CD4-positive, alpha-beta T cell treated with Interferon gamma for 1 hour (primary cell): Measurements from ENCODE around the gene CHTF8.
A peak's percentile ranks its signal among the peaks of the same experiment; 100 is the strongest.

ENCODE experiments used
- DNase-seq: peaks from one replicate; pipeline ENCODE4 v3.0.0-alpha.2; 2020

CHTF8 gene

GRCh38 chr16:69112285-69113129, 19.9 kb downstream of the CHTF8 start:
- DNase-seq, result peak; percentile 18

GRCh38 chr16:69111876-69112230, 20.5 kb downstream of the CHTF8 start:
- DNase-seq, result no peak

- DNase-seq, result no peak
Observed at GRCh38 chr16:69111216-69111875, 21.0 kb downstream of the CHTF8 start.

DNA sequence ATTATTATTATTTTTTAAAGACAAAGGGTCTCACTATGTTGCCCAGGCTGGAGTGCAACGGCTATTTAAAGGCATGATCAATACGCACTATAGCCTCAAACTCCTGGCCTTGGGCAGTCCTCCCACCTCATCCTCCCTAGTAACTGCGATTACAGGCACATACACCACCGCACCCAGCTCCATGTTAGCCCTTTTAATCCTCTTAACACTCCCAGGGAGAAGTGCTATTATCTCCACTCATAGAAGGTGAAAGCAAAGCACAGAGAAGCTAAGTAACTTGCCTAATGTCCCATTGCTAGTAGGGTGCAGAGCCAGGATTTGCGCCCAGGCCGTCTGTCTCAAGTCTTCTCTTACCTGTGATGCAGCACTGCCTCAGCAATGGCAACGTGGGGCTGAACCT, 22.0 kb downstream of the CHTF8 start:
- no peak for DNase-seq

DNA sequence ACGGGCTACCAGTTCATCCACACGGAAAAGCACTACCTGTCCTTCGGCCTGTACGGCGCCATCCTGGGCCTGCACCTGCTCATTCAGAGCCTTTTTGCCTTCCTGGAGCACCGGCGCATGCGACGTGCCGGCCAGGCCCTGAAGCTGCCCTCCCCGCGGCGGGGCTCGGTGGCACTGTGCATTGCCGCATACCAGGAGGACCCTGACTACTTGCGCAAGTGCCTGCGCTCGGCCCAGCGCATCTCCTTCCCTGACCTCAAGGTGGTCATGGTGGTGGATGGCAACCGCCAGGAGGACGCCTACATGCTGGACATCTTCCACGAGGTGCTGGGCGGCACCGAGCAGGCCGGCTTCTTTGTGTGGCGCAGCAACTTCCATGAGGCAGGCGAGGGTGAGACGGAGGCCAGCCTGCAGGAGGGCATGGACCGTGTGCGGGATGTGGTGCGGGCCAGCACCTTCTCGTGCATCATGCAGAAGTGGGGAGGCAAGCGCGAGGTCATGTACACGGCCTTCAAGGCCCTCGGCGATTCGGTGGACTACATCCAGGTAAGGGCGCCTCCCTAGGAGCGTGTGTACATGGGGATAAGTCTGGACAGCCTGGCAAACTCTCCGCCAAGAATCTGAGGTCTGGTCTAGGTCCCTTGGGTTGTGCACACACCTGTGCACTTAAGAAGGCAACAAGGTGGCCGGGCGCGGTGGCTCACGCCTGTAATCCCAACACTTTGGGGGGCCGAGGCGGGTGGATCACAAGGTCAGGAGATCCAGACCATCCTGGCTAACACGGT, 22.7 kb downstream of the CHTF8 start:
- DNase-seq, result no peak

GRCh38 chr16:69108905-69109252, 23.5 kb downstream of the CHTF8 start:
- no peak for DNase-seq

GRCh38 chr16:69108064-69108904, 24.1 kb downstream of the CHTF8 start:
- no peak for DNase-seq

- no peak for DNase-seq
Observed at GRCh38 chr16:69107316-69107962, 24.9 kb downstream of the CHTF8 start.

DNA sequence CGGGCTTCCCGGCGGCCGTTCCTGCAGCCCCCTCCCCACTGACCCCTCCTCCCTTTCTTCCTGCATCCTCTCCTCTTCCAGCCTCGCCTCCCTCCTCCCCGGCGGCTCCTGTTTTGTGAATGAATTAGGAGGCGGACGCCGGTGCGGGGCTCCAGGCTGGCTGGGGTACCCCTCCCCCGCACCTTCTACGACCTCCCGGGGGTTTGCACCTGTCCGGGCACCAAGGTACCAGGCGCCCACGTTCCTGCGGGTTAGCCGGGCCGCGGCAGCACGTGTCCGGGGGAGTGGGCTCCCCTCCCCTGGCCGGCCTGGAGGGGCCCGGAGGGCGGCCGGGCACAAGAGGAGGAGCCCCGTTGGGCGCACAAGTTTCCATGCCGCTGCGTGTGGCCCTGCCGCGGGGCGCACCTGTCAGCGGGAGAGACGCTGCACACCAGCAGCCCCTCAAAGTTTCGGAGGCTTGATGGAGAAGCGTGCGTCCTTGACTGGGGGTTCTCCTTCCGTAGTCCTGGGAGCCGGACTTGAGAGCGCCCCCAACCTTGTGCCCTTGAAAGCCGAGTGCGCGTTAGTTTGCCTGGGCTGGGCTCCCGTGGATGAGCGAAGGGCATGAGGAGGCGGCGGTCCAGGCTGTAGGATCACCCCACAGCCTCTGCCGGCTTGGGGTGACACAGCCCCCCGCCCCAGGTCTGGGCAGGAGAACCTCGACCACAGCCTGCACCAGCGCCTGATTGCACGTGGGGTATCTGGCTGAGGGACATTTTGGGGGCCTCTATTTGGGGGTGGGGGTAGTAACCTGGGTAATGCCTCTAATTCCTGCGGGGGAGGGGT, 25.7 kb downstream of the CHTF8 start:
- no peak for DNase-seq

DNA sequence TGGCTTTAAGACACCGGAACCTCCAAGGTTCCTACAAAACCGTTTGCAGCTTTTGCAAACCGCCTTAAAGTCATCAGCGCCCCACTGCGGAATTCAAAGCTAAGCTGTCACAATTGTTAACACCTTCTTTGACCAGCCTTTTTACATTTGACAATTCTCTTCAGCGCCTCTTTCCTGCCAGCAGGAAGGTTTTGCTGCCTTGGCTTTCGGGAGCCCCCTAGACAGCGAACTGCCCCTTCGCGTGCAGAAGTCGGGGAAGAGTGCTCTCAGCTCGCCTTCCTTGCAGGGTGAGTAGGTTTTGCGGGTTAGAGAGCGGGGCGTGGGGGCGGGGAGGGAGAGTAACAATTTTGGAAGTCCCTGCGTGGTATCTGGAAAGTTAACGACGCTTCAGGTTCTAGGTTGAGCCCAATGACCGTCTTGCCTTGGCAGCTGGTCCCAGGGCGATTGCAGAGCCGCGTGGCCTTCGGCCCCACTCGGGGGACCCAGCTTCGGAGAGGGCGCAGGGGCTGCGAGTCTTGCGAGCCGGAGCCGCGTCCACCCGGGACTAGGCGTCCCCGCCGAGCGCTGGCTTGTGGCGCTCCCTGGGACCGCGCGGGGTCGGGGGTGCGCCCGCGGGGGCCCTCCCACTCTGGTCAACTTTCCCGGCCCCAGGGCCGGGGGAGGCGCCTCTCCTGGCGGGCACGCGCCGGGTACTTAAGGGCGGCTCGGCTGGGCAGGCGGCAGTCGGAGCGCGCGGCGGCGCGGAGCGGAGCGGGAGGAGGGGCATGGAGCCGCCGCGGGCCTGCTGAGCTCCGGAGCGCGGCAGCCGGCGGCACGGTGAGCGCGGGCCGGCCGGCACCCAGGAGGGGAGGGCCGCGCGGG, 26.7 kb downstream of the CHTF8 start, which contains the start of gene HAS3:
TSS of gene HAS3 (plus strand) at position 153 of the 861 bp plus-strand sequence. CDS start 3,743 bp downstream, outside the sequence.
- no peak for DNase-seq

- no peak for DNase-seq
Observed at GRCh38 chr16:69100071-69100691, 32.2 kb downstream of the CHTF8 start.

GRCh38 chr16:69095193-69095592, 37.2 kb downstream of the CHTF8 start:
- DNase-seq, result no peak

GRCh38 chr16:69094501-69094900, 37.9 kb downstream of the CHTF8 start:
- DNase-seq, result no peak

- DNase-seq, result no peak
Observed at GRCh38 chr16:69093974-69094373, 38.4 kb downstream of the CHTF8 start.

DNA sequence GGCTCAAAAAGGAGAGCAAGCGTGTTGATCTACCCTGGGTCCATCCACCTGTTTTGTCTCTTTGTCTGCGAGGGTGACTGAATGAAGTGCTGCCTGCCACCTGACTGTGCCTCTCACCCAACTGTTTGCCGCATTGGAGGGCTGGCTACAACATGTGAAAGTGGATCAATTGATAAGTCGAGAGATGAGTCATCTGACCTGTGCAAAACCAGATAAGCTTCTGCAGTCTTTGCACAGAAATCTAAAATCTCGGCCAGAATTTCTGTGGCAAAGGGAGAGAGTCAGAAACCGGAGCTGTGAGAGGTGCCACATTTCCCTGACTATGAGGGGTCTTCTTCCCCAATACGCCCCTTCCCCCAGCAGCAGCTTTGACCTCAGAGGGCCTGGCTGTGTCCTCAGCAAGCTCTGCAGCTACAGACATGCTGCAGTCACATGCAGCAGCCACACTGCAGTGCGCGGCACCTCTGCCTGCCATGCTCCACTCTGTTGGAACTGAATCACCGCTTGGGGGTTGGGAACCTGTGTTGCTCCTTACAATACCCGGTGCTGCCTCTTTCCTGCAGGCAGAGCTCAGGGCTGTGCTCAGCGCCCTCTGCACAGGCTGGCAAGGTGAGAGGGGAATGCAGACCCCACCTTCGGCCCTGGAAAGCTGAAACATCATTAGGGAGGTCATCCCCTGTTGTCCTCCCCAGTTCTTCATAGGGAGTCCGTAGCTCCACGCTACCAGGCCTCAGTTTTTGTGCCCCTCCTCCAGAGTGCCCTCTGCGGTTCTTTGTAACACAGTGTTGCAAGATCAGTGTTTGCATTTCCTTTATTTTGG, 43.1 kb downstream of the CHTF8 start:
- no peak for DNase-seq

- DNase-seq, result no peak
Observed at GRCh38 chr16:69088684-69089083, 43.7 kb downstream of the CHTF8 start.

- no peak for DNase-seq
Observed at GRCh38 chr16:69087161-69087581, 45.2 kb downstream of the CHTF8 start.

DNA sequence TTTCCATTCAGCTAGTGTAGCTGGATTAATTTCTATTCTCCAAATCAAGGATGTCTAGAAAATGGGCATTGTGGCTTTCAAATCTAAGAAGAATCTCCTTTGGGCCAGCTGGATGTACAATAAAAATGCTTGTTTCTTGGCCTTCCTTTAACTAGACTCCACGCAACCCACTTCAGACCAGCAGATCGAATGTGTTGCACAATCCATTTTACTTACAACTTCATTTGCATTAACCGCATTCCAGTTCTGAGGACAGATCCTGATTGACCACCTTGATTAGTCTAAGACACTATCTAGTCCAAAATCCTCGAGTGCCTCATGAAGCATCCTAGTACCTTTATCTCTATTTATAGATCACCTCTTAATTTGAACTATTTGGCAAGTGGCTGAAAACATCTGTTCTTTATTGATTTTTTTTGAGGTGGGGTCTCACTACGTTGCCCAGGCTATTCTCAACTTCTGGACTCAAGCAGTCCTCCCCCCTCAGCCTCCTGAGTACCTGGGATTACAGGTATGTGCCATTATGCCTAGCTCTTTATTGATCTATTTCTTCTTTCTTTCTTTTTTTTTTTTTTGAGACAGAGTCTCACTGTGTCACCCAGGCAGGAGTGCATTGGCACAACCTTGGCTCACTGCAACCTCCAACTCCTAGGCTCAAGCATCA, 47.2 kb downstream of the CHTF8 start:
- DNase-seq, result no peak
